HG03097 (cell line): ENCODE data around the gene MEA1.
"Not testable (repeated sequence)": the region's sequence is repeated elsewhere in the genome, so short reads cannot be mapped to it uniquely, and the experiment has no call there.

Experiments
- ATAC-seq: cut with Tn5 transposase; IDR thresholded peaks from one replicate; pipeline ENCODE4 v1.9.1; 2021; ENCODE audit not compliant: unreplicated experiment, low FRiP score

The MEA1 gene

DNA sequence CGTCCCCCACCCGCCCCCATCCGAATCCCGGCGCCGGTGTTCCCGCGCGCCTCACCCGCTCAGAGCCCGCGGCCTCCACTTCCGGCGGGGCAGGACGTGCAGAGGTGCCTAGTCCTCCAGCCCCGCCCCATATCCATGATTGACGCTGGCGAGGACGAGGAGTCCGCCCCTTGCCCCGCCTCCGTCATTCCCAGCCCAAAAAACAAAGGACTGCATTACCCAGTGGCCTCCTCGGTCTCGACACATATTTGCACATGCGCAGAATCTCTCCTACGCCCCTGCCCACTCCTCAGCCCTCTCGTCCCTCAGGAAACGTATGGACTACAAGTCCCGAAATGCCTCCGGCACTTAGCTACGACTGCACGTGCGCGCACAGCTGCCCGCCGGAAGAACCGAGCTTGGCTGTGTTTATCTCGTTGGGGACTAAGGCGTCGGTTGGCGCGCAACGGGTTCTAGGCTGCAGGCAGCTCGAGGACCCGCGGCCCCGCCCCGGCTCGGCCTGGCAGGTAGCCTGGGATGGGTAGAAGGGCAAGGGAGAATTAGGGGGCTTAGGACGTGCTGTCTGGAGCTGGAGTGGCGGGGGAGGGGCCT, at the start of gene MEA1, which contains the start of gene KLHDC3:
MEA1 (minus strand) TSS at position 104 of the 591 bp plus-strand sequence. CDS start 133 bp downstream, outside the sequence.
KLHDC3 (plus strand) TSS at position 407 of the 591 bp plus-strand sequence. CDS start 2,944 bp downstream, outside the sequence.
- peak; percentile 93 for ATAC-seq

DNA sequence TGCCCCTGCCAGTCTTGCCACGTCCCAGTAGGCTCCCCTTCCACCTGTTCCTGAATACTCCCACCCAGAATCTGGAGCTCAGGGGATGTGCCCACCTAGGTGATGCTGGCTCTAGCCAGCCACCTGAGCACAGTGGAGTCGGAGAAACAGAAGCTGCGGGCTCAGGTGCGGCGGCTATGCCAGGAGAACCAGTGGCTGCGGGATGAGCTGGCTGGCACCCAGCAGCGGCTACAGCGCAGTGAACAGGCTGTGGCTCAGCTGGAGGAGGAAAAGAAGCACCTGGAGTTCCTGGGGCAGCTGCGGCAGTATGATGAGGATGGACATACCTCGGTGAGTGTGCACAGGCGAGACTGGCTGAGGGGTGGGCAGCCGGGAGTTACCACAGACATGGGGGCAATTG, 49.1 kb upstream of the MEA1 start:
- no peak for ATAC-seq

DNA sequence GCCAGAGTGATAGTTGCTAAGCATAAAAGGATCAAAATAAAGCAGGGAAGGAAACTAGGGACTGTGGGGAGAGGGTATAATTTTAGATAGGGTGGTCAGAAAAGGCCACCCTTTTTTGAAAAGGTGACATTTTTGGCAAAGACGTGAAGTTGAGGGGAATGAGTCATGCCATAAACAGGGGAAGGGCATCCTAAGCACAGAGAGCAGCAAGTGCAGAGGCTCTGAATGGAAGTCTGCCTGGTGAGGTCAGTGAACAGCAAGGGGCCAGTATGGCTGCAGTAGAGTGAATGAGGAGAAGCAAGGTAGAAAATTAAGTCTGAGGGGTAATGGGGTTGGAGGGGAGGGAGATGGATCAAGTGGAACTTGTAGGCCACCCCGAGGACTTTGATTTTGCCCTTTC, 48.1 kb upstream of the MEA1 start:
- ATAC-seq, result no peak

DNA sequence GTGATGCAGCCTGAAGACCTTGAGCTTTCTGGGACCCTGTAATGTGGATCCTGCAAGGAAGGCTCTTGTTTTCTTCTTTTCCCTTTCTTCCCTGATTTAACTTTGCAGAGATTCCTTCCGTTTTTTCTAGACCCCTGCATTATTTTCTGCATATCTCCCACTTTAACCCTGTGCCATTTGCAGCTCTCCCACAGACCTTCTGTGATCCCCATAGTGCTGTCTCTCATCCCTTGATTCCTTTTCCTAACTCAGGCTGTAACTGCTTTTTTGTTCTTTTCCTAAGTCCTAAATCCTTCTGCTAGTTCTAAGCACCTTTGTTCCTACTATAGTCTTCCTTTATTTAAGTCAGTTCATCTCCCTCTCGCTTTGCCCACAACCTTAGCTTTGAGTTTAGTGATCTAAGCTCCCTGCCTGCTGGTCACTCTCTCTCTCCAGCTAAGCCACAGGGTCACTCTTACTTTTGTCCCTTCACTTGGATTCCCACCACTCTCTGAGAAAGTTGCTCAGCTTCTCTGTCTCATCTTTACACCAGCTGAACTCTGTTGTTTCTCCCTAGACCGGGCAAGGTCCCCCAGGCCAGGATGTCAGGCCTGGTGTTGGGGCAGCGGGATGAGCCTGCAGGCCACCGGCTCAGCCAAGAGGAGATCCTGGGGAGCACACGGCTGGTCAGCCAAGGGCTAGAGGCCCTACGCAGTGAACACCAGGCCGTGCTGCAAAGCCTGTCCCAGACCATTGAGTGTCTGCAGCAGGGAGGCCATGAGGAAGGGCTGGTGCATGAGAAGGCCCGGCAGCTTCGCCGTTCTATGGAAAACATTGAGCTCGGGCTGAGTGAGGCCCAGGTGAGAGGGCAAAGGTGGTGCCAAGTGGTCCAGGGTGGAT, 47.2 kb upstream of the MEA1 start:
- ATAC-seq, result no peak

DNA sequence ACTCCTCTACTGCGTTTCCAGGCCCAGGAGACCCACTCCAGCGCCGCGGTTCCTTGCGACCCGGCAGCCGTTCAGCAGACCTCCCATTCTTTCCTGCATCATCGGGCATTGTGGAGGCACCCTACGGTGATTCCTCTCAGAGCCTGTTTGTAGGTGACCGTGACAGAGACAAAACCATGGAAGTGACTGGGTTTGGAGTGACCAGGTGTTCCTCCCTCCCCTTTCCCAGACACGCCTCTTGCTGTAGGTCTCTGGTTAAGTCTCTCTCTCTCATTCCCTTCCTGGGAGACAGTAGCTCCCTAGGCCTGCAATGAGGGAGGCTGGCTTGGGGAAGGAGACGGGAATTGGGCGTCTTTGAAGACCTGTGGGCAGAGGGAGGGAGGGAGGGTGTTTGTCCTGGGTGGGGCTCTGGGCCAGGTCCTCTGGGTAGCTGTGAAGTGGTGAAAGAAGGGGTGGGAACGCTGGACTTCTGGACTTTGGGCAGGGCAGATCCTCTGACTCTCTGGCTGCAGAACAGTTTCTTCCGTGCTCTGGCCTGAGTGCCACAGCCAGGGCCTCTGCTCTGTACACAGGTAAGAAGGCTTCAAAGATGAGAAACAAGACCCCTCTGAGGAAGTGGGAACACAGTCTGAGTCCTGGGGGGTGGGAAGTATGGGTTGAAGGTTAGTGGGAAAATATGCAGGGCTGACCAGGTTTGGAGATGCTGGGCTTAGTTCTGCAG, 46.4 kb upstream of the MEA1 start:
- ATAC-seq, result no peak

DNA sequence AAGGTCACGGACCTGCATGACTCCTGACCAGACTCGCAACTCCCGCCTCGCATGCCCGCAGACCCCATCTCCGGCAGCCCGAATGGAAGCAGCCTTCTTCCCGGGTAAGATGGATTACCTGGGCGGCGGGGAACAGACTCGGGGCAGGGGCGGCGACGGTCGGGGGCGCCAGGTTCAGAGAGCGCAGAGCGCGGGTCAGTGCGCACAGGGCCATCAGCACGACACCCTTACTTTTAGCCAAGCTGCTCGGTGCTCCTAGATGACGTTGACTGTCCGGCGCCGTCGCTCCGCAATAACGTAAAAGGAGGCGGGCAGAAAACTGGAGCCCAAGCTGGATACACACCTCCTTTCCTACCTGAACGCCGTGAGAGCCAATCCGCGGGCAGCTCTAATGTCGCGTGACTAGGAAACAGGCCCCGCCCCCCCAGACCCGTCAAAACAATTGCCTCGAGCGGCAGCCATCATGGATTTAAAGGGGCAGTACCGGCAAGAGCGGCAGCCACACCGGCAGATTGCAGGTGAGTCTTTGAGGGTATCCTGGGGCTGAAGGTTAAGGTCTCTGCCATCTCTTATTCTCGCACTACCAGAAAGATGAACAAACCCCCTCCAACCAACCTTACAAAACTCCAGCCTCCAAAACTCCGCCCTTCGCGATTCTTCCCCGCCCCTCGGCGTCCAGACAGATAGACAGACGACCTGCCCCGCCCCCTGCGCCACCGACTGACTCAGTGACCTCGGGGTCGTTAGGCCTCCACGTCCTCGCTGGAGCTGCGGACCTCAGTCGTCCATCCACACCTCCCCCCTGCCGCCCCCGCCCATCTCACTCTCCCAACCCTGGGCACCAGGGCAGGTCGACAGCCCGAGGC, 45.7 kb upstream of the MEA1 start, which contains the start of the genes KLC4 and MRPL2:
KLC4 (plus strand) TSS at position 464 of the 866 bp plus-strand sequence. CDS start 1,705 bp downstream, outside the sequence.
MRPL2 (minus strand) TSS at position 267 of the 866 bp plus-strand sequence; CDS start at position 214, 53 bp downstream.
- ATAC-seq, result peak; percentile 87

DNA sequence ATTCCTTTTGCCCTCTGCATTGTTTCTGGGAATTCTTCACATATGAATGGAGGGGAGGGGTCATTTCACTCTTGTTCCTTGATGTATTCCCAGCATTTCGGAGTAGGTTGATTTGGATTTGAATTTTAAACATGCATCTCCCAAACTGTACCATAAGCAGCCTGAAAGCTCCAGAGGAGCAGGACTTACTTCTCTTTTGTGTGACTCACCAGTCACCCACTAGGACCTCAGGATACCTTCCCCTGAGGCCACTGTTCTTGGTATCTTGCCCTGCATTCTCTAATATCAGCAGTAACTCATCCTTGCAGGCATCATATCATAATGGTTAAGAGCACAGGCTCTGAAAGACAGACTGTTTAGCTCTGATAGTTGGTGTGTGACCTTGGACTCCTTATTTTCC, 44.8 kb upstream of the MEA1 start:
- no peak for ATAC-seq

DNA sequence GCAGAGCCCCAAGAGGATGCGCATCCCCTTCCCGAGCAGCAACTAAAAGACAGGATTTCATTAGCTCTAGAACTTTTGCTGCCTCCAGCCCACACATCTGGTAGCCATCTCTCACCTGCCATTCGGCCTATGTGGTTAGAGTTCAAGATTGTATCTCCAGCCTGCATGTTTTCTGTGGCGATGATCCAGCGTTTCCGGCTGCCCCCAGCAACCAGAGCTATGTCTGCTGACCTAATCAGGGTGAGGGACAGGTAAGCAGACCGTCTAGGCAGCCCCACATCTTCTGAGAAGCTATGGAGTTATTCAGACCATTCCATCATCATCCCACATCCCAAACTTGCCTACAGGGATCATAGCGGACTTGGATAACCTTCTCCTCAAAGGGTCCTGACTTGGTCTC, 42.2 kb upstream of the MEA1 start:
- ATAC-seq, result no peak

DNA sequence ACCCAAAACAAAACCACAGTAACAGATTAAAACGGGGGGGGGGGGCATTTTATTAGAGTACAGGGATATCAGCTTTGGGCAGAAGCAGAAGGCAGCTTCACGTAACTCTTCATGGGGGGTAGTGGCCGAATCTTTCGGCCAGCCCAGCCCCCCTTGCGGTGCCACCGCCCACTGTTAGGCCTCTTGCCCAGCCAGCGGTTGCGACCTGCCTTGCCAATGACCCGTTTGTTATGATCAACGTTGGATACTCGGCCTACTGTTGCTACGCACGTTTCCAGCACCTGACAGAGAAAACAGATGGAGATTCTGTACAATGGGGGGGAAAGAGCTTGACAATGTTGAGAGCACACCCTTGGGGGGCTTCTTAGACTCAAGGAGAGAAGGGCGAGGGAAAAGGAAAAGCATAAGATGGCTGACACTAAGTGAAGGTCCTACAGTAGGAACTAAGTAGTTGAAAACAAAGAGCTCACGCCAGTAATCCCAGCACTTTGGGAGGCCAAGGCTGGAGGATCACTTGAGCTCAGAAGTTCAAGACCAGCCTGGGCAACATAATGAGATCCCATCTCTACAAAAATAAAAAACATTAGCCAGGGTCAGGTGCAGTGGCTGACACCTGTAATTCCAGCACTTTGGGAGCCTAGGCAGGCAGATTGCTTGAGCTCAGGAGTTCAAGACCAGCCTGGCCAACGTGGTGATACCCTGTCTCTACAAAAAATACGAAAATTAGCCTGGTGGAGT, 40.6 kb upstream of the MEA1 start:
- no peak for ATAC-seq

DNA sequence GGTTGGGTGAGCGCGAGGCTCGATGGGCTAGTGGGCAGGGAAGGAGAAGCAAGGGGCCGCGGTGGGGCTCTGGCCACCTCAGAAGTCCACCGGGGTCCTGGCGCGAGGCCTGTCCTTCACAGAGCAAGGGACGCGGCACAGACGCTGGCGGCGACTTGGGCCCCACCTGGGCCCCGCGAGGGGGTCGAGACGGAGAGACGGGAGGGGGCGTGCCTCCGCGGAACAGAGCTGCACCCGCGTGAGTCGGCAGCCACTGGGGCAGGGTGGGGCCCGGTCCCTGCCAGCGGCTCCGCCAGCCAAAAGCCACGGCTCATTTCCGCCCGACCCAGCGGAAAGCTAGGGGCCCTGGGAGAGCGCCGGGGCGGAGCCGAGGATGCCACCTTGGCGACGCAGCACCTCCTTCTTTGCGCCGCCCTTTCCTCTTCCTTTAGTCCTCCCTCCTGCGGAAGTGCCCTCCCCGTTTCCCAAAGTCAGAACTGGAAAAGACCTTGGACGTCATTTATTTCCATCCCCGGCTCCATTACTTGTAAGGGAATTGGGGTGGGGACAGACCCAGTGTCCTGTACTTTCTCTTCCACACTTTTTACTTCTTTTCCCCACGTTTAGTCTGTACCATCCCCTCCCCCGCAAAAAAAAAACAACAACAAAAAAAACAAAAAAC, 39.9 kb upstream of the MEA1 start, which contains the start of gene CUL7:
CUL7 (minus strand) TSS at position 307 of the 661 bp plus-strand sequence. CDS start 1,063 bp downstream, outside the sequence.
- peak; percentile 75 for ATAC-seq

DNA sequence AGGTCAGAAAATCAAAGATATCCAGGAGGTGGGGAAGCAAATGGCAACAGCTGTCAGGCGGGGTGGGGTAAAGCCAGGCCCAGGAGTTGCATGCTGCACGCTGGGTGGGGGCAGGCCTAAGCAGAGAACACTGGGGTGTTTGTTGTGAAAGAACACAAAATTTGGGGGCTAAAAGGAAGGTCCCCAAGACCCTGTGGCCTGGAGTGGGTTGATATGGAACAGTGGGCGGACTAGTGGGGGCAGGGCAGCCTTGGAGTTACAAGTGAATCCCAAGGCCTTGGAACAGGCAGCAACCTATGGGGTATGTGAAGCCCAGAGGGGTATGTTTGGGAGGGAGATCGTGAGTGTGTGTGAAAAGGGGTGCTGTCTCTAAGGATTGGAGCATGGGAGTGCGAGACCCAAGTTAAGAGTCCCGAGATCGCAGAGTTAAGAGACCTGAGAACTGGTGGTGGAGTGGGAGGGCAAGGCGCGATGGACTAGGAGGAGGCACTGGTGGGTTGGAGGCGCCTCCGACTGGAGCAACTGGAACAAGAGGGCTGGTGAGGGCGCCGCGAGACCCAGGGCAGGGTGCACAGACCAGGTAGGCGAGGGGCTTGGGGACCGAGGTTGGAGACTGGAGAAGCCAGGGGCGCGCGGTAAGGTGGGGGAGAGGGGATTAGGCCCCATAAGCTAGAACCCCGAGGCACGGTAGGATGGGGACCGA, 39.2 kb upstream of the MEA1 start:
- no peak for ATAC-seq

DNA sequence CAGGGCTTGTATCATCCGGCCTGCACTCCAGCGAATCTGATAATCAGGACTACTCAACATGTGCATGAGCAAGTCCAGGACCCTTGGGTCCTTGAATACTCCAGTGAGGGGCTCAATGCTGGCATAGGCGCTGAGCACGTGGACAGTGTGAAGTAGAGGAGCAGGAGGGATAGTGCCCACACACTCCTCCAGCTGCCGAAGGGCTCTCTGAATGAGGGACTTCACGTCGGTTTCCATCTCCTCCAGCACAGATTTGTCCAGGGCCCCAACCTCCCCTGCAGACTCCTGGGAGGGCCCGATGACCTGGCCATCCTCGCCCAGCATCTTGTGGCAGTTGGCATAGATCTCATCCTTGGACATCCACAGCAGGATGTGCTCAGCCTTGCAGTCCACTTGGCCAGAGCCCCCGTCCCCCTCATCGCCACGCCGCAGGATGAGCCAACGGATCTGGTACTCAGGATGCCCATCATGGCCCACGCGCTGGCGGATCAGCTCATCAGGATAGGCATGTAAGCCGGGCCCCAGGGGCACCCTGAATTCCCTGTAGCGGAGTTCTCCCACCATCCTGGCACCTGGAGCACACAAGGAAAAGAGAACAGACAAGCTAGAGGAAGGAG, 38.6 kb upstream of the MEA1 start:
- ATAC-seq, result no peak

DNA sequence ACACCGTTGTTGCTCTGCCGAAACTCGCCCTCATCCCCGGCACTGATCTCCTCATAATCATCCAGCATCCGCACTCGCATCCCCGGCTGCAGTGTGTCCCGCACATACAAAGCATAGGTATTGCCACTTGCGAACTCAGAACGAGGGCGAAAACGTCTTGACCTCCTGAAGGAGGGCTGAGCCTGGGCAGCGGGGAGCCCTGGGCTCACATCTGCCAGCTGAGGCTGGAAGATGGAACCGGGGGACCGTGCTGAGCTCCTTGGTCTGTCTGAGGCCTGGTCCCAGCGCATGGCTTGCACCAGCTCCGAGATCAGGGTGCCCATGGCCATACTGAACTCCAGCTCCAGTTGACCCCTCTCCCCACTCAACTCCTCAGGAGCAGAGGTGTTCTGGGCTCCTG, 37.2 kb upstream of the MEA1 start:
- ATAC-seq, result no peak

DNA sequence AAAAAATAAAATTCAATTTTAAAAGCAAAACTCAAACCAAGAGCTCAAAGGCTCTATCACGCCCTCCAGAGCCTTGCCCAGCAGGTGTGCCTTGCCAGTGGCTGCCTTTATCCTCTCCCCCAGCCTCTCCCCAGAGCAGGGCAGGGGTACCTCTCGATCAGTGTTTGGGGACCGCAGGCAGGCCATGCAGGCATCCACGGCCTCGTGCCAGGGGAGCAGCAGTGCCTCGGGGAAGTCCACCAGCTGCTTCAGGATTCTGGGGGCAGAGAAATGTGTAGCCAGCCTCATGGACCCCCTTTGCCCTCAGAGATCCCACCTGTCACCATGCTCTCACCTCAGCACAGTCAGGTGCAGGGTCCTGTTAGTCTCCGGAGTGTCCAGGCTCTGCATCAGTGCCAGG, 34.3 kb upstream of the MEA1 start:
- no peak for ATAC-seq

DNA sequence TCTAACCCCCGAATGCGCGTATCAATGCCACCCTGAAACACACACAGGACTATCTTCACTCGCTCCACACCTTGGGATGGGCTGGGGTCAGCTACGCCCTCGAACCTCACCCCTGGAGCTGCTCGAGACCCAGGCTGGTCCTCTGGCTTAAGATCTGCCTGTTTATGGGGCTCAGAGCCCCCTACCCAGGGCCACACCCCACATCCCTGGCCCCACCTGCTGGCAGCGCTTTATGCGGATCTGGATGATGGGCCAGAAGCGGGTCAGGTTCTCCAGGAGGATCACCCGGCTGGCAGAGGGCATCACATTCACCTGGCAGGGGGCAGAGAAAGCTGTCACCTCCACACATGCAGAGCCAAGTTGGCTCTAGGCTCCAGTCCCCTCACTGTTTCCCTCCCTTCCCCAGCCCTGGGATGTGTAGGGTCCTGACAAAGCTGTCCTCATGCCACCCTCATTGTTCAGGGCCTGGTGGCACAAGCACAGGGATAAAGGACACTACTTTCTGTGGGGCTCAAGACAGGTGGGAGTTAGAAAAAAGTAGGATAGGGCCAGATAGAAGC, 31.7 kb upstream of the MEA1 start:
- ATAC-seq, result no peak

DNA sequence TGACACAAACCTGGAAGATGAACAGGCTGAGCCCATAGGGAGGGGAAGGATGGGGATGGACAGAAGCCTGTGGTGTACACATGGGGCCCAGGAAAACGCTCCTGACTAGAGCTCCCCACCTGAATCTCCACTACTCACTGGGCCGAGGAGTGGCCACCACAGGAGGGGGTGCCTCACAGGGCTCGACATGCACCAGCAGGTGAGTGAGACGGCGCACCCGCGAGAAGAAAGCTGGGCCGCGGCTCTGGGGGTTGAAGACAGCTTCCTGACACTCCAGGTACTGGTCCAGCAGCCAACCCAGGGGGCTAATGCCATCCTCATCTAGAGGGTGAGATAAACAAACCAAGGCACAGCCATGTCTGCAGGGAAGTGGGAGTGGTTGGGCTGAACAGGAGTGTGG, 29.6 kb upstream of the MEA1 start:
- ATAC-seq, result no peak

DNA sequence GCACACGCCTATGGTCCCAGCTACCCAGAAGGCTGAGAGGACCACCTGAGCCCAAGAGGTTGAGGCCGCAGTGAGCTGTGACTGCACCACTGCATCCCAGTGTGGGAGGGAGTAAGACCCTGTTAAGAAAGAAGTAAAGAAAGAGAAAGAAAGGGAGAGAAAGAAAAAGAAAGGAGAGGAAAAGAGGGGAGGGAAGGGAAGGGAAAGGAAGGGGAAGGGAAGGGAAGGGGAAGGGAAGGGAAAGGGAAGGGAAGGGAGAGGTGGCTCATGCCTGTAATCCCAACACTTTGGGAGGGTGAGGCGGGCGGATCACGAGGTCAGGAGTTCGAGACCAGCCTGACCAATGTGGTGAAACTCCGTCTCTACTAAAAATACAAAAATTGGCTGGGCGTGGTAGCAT, 27.7 kb upstream of the MEA1 start:
- ATAC-seq, result not testable (repeated sequence)
